Renal cortical epithelial cell (primary cell): Measurements from ENCODE around the gene VAMP5. TPM values are rescaled to one million over a fixed set of nuclear protein-coding genes. Genes with fewer than 3 reads are reported as not detected.
"Not testable (repeated sequence)": the region's sequence is repeated elsewhere in the genome, so short reads cannot be mapped to it uniquely, and the experiment has no call there.

Experiments used
- DNase-seq: peaks from one replicate; pipeline ENCODE4 v3.0.0-alpha.2; 2011; ENCODE audit warnings: low read depth
- total RNA-seq: library from RNA; depleted of rRNA; stranded (reverse); fragments of >200 nt; gene quantifications from 2 replicates; pipeline ENCODE4 v1.2.3, GENCODE V29; 2014

The VAMP5 gene, protein sequence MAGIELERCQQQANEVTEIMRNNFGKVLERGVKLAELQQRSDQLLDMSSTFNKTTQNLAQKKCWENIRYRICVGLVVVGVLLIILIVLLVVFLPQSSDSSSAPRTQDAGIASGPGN
- total RNA-seq, result 1.6 and 5.6 TPM in 2 replicates

DNA sequence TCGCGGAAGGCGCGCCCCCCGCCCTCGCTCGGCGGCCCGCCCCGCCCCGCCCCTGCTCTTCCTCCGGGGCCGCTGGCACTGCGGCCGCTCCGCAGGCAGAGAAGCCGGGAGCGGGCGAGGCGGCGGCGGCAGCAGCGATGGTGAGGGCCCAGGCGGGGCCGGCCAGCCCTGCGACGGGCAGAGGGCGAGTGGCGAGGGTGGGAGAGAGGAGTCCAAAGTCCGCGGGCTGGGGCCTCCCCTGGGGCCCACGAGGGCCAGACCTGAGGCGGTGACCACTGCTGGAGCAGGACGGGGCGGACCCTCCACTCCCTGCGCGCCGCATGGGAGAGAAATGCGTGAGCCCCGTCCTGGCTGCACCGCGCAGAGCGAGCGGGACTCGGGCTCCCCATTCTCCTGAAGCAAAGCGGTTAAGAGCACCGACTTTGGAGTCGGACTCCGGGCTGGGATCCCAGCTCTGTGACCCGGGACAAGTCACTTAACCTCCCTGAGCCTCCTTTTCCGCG is at the start of gene VAMP5:
VAMP5 (plus strand) TSS at position 78 of the 503 bp plus-strand sequence; CDS start at position 138, 60 bp downstream.
- DNase-seq, result no peak

DNA sequence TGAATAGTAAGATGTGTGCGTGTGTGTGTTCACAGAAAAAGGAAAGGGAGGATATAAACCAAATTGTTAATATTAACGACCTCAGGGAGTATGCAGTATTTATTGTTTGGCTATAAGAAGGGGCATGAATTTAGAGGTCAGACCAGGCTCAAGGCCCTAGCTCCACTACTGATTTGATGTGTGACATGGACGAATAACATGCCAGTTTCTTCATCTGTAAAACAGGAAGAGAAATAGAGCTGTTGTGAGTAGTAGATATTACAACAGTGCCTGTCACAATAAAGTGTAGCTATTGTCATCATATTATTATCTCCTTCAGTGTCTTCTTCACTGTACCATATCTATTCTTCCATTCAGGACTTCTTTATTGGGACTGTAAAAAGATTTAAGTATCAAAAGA is 49.4 kb upstream of the VAMP5 start:
- DNase-seq, result no peak

DNA sequence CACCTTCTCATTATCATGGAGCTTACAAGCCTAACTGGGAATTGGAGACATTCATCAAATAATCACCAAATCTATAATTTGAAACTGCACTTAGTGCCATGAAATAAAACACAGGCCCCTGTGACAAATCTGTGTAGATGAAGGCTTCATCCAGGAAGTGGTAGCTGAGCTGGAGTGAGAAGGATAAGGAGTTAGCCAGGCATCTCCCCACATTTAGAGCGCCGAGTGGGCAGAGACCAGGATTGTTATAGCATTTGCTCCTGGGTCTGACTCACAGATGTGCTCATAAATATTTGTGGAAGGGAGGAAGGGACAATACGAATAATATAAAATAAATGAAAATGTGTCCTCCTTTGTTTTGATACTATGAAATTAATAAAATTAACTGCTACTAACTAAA is 47.8 kb upstream of the VAMP5 start:
- DNase-seq, result peak; percentile 77

DNA sequence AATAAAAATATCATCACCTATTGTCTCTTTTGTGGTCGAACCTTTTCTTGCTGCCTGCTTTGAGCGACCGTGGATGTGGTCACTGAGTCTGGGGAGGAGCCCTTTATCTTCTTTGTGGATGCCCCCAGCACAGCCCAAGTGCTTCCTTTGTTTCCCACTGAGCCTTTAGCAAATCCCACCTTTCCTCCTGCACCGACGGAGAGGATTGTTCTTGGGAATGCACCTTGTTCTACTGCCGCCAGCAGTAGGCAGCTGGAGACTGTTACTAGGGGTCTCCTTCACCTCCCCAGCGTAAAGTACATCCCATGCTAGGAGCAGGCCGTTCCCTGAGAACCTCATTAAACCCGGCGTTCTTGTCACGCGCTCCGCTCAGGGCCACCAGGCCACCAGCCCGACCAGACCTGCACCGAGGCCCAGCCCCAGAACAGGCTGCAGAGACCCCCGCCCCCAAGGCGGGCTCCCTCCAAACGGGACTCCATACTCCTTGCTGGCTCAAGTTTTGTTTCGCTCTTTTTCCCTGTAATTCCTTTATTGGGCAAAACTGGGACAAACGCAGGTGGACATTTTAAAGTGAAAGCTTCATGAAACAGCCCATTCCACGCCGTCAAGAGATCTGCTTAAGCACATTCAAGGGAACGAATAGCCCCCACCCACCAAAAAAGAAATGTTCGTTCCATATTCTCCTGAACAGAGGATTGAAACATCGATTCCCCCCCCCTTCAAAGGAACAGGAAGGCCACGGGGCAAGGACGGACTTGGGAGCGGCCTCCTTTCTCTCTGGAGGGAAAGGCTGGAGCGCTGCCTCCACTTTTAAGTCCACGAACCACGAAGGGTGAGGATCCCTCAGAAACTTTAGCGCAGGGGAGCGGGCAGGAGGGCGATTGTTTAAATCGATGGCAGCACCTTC is 46.4 kb upstream of the VAMP5 start:
- DNase-seq, result peak; percentile 21

DNA sequence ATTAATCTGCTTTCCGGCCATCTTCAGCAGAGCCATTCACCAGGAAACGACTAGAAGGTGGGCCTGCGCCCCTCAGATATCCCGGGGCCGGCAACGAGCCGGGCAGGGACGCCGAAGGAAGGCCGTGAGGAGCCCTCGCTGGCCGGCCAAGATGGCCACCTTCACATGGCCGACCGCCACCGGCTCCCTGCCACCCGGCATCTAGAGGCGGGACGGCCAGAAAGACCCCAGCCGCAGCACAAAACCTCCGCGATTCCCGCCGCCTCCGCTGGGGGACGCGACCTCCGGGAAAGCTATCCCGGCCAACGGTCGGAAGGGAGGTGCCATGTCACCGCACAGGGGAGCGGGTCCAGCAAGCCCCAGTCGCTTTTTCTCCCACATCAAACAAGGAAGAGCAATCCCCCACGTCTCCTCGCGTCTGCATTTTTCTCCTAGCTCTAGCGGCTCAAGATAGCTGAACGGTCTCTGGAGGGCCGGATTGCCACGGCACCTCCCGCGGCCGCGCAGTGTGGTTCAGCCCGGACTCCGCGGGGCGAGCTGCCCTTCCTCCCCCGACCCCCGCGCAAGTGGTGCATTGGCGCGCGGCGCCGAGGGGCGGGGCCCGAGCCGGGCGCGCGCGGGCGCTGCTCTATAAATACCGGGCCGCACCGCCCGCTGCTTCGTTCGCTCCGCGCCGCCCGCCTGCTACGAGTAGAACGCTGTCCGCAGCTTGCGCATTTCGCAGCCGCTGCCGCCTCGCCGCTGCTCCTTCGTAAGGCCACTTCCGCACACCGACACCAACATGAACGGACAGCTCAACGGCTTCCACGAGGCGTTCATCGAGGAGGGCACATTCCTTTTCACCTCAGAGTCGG is 45.5 kb upstream of the VAMP5 start, which contains the start of gene MAT2A:
MAT2A (plus strand) TSS at position 662 of the 854 bp plus-strand sequence; CDS start at position 782, 120 bp downstream.
- DNase-seq, result peak; percentile 62

DNA sequence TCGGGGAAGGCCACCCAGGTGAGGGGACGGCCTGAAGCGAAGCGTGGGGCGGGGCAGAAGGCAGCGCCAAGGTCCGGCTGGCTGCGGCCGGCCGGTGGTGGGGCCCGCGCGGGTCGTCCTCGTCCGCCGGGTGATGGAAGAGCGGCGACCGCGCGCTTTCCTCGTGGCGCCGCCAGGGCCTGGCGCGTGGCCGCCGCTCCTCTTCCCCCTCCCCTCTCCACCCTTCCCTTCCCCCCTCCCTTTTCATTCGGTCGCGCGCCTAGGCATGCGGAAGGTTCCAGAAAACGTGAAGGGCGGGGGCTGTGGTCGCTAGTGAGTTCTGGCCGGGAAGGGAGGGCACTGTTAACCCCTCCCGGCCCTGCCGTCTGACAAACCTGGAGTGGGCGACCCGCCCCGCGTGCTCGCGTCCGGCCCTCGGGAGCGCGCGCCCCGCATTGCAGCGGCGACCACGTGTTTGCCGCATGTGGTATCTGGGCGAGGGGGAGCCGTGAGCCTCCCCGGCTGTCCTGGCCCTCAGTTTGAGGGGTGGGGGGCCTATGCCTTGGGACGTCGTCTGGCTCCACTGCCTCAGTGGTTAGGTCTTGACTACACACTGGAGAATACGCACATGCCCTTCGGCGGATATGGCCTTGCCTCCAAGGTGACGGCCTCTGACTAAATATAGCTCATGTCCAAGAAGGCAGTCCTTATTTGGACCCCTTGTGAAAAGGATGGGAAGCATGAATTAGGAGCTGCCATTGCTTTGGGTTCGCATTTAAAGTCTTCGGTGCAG is 44.7 kb upstream of the VAMP5 start:
- DNase-seq, result no peak

DNA sequence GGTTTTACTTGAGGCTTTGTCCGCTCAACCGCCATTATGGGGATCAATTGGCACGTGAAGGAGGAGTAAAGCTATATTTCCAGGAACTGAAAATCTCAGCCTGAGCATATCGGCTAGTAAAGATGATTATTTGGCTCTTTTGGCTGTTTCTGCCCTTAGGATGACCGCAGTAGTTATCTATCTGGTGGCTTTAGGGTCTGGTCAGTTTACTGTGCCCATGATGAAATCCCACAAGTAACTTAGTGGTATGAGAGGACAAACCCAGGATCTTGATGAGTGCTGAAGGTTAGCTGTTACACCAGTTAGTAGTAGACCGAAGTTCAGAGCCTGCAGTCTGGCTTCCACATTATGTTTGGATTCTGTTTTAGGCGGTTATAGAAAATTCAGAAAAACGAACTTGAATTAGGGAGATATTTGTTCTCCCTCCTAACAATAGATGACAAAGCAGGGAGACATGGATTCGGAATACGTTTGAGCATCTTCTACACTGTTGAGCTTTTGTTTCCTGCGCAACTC is 44.0 kb upstream of the VAMP5 start:
- no peak for DNase-seq

DNA sequence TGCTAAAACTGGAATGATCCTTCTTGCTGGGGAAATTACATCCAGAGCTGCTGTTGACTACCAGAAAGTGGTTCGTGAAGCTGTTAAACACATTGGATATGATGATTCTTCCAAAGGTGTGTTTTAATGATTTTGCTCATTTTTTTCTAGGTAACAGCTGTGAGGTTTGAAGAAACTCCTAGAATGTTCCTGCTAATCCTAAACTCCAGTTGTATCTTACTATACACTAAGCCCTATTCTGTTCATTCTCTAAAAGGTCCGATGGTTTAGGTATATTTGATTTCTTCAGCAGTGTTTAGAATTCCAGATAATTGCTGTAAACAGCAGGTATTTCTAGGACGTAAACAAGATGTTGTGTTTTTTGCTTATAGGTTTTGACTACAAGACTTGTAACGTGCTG is 43.0 kb upstream of the VAMP5 start:
- no peak for DNase-seq

DNA sequence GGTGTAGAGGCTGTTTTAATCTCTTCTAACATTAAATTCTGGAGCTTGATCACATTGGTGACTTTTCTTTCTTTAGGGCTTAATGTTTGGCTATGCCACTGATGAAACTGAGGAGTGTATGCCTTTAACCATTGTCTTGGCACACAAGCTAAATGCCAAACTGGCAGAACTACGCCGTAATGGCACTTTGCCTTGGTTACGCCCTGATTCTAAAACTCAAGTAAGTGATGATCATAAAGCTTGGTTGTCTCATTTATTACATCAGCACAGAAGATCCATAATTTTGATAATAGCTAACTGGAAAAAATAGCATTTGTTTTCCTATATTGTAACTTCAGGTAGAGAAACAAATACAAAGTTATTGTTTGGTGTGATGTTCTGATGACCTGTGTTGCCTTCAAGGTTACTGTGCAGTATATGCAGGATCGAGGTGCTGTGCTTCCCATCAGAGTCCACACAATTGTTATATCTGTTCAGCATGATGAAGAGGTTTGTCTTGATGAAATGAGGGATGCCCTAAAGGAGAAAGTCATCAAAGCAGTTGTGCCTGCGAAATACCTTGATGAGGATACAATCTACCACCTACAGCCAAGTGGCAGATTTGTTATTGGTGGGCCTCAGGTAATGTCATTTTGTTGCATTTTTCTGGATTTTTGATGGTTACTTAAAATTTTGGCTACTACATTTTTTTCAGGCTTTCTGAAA is 42.3 kb upstream of the VAMP5 start:
- no peak for DNase-seq

DNA sequence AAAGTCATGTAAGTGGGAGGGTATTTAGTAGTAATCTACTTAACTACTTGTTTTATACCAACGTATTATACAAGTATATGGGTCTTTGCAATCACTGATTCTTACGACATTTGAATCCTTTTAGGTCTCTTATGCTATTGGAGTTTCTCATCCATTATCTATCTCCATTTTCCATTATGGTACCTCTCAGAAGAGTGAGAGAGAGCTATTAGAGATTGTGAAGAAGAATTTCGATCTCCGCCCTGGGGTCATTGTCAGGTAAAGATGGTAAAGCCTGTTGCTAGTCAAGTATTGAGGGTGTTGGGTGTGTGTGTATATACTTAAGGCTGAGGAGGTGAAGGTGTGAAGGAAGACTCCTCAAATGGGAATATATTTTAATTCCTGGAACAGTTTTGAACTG is 41.5 kb upstream of the VAMP5 start:
- no peak for DNase-seq

DNA sequence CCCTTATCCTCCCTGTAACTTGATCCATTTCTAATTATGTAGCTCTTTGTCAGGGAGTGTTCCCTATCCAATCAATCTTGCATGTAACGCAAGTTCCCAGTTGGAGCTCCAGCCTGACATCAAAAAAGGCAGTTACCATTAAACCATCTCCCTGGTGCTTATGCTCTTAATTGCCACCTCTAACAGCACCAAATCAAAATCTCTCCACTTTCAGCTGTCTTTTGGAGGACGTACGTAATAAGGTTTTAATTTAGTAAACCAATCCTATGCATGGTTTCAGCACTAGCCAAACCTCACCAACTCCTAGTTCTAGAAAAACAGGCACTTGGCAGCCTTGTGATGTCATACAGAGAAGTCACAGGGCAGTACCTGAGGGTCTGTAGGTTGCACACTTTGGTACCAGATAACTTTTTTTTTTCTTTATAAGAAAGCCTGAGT is 40.0 kb upstream of the VAMP5 start:
- not testable (repeated sequence) for DNase-seq

DNA sequence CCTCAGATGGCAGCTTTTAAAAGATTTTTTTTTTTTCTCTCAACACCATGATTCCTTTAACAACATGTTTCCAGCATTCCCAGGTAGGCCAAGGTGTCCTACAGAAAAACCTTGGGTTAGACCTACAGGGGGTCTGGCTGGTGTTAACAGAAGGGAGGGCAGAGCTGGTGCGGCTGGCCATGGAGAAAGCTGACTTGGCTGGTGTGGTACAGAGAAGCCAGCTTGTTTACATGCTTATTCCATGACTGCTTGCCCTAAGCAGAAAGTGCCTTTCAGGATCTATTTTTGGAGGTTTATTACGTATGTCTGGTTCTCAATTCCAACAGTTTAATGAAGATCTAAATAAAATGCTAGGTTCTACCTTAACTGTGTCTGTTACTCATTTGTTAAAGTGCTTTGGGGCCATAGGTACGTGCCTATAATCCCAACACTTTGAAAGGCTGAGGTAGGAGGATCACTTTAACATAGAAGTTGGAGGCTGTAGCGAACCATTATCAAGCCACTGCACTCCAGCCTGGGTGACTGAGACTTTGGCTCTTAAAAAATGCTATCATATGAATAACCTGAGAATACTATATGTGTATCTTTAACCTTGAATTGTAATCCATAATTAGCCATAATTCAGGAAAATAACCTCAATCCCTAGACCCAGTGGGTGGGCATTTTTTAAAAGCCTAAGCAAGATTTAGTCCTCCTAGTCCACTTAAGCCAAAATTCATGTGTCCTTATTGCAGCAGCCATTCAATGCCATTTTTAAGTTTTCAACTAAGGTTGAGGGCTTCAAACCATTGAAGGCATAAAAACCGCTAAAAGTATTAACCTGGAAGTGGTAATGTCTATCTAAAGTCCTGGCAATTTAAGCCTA is 39.1 kb upstream of the VAMP5 start:
- not testable (repeated sequence) for DNase-seq

DNA sequence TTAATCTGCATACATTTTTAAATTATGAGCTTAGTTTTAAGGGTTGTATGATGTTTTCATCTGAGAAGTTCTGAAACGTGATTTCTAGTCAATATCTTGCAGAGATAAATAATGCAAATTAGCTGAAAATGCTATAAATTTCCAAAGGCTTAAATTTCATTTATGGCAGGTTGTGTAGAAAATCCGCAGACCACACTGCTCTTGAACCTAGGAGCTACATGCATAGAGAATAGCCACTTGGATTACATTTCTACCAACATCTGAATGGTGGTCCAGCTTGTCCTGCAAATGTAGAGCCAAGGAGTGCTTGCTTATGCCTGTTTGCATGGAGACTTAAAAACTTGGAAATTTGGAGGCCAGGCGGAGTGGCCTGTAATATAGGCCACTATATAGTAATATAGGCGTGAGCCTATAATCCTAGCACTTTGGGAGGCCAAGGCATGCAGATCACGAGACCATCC is 38.4 kb upstream of the VAMP5 start:
- DNase-seq, result peak; percentile 32

DNA sequence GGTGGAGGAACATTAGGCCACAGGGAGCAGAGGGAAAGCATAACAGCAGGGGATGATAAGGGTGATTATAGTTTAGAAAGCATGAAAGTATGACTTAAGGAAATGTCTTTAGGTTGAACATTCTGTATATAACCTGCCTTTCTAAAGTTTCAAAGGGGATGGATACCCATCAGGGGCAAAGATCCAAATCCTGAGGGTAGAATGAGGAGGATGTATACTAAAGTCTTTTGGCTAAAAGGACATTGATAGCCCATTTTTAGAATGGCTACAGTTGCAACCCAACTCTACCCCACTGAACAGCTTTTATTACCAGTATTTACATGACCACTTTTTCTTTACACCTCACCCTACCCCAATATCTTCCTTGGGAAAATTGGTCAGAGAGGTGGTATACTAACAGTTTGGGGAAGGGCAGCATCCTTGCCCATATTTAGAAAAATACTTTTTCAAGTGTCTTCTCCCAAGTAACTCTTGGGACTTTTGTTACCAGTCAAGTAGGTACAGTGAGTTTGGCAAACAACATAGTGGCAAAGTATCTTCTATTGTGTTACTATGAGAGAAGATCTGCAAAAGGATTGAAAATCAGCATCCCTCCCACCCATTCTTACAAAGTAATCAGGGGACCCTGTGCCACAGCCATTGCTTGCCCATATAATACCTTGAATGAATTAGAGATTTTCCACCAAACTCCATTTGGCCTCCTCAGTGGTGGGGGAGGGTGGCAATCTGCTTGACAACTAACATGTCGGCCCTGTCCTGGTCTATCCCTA is 37.0 kb upstream of the VAMP5 start:
- peak; percentile 56 for DNase-seq

DNA sequence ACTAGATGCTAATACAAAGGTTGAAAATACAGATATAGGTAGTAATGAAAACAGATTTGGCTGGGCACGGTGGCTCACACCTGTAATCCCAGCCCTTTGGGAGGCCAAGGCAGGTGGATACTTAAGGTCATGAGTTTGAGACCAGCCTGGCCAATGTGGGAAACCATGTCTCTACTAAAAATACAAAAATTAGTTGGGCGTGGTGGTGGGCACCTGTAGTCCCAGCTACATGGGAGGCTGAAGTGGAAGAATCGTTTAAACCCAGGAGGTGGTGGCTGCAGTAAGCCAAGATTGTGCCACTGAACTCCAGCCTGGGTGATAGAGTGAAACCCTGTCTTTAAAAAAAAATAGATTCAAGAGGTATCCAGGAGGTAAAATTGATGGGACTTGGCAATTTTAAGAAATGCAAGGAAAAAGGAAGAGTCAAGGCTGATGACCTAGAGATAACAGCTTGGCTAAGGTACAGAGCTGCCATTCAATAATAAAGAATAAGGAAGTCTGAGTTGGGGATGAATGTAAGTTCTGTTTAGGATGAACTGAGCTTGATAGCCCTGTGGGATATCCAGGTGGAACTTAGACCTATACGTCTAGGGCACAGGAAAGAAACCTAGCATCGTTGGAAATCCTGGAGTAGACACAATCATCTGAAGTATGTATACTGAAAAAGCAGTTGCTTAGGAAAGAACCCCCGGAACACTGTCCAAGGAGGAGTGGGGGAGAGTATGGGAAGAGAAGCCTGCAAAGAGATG is 36.2 kb upstream of the VAMP5 start:
- DNase-seq, result peak; percentile 23

DNA sequence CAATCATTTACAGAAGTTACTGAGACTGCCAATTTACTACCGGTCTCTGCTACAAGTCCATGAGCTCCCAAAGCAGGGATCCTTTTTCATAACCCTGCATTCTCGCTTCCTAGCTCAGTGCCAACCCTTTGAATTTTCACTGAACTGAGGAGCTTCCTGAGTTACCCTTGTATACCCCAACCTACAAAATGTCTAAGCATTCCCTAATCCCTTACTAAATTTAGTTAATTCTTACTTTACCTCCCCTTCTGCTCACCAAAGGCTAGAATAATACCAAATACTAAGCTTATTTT is 35.7 kb upstream of the VAMP5 start:
- peak; percentile 31 for DNase-seq

DNA sequence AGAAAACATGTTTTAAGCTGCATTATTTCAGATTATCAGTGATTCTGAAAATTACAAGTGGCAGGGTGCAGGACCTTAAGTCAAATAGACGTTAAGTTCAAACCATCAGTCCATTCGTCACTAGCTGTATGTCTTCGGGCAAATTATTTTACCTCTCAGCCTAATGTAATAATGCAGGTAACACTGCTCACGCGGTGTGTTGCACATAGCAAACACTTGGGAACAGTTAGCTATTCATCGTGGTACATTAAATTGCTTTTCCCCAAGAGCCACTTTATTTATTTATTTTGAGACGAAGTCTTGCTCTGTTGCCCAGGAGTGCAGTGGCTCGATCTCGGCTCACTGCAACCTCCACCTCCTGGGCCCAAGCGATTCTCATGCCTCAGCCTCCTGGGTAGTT is 35.1 kb upstream of the VAMP5 start:
- DNase-seq, result no peak

DNA sequence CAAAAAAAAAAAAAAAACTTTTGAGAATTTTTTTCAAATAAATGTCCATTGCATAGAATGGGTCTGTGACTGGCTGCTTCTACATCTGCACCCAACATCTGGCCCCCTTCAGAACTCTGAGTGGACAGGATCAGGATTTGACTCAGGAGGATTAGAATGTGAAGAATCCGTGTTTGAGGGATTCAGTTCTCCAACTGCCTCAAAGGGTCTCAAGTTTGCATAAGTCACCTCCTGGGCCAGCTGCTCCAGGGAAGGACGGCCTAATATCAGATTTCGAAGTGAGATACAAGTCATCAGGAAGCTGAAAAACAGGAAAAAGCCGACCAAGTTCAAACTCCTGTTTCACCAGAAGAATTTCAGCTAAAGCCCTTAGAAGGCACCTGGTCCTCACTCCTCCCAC is 34.4 kb upstream of the VAMP5 start:
- no peak for DNase-seq
